Left ventricle myocardium inferior (tissue), 1 donor: ENCODE measurements around the gene HDAC4. TPM values are rescaled to one million over a fixed set of nuclear protein-coding genes. Genes with fewer than 3 reads are reported as not detected.
A peak's percentile ranks its signal among the peaks of the same experiment; 100 is the strongest.

Experiments
- DNase-seq: peaks from one replicate; pipeline ENCODE4 v3.0.0-alpha.2; 2020
- H3K27ac ChIP-seq: fragments of 200-600 bp; replicated peaks from 2 replicates; pipeline ENCODE4 v1.8.0; 2021
- H3K27me3 ChIP-seq: fragments of 200-600 bp; 2 replicates; pipeline ENCODE4 v1.8.0; 2021; ENCODE audit warnings: low read depth
- H3K36me3 ChIP-seq: fragments of 200-600 bp; 2 replicates; pipeline ENCODE4 v1.8.0; 2021
- H3K4me1 ChIP-seq: fragments of 200-600 bp; 2 replicates; pipeline ENCODE4 v1.8.0; 2021
- H3K4me3 ChIP-seq: fragments of 200-600 bp; 2 replicates; pipeline ENCODE4 v1.8.0; 2021; ENCODE audit warnings: mild to moderate bottlenecking, moderate library complexity
- H3K9me3 ChIP-seq: fragments of 200-600 bp; replicated peaks from 2 replicates; pipeline ENCODE4 v1.8.0; 2021
- intact Hi-C: fragments of 100-400 bp; cut with micrococcal nuclease; formaldehyde crosslinking; loops from one replicate; pipeline ENCODE4 v1.11.0; 2022
- total RNA-seq: library from RNA; stranded (reverse); fragmentation: NEBNext Ultra II Directional; extraction: Animal tissue kit (Norgen Biotek cat#: 25700); gene quantifications from one replicate; pipeline ENCODE4 v1.2.1, GENCODE V29; 2021
- TF ChIP-seq, protein P1 (sequence below): fragments of 200-600 bp; IDR thresholded peaks from 2 replicates; pipeline ENCODE4 v1.8.0; 2021; ENCODE audit warnings: antibody characterized with exemption, mild to moderate bottlenecking, borderline replicate concordance
- donor health status: DM: no; HTN: yes; CAD: no; lungs with severe emphysema.

Gene HDAC4
- total RNA-seq, 1 donor from 2014 or later: 23.9 TPM

DNA sequence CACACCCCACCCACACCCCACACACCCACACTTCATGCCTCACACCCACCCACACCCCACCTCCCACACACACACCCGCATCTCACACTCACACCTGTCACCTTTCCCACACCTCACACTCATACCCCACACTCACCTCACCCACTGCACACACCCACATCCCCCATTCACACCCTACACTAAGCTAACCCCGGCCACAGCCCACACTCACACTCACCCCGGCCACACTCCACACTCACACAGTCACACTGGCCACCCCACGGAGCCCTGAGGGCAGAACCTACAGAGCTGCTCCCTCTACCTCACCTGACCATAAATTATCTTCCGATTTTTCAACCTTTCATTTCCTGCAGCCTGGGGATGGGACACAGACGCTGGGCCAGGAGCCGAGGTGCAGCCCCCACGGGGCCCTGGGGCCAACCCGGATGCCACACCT is 241.3 kb downstream of the HDAC4 start:
- H3K36me3 ChIP-seq: peaks cover 69% of the 10 kb centered on the region
- H3K27ac ChIP-seq: no peak overlapping the region

DNA sequence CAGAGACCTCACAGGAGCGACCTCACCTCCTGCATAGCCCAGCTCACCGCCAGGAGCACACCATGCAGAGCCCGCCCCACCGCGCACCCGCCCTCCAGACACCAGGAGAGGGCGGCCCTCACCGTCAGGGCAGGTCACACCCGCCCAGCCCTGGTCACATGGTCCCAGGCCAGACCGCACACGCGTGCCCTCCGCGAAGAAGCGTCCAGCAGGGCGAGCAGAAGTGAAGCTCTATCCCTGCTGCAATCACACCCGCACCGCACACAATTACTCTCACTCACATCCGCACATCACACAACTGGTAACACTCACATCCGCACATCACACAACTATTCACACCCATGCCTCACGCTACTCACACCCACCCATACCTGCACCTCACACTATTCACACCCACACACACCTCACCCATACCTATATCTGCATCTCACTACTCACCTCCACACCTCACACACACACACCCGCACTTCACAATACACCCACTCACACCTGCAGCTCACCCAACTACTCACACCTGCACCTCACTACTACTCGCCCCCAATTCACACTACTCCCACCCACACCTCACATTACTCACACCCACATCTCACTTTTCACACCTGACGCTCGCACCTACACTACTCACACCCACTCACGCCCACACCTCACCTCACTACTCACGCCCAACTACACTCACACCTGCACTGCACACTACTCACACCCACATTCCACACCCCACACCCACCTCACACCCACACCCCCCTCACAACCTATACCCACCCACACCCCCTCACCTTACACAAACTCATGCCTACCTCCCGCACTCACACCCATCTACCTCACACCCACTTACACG is 242.0 kb downstream of the HDAC4 start:
- intact Hi-C loops: no loop called here
- Histone ChIP-seq H3K4me3 (no peak overlapping the region), H3K27me3 (no peaks in the 10 kb centered on the region), H3K4me1 (peaks cover 16% of the 10 kb centered on the region), H3K36me3 (peaks cover 74% of the 10 kb centered on the region), H3K27ac (no peak overlapping the region), H3K9me3 (no peaks in the 10 kb centered on the region)
- TF ChIP-seq, protein P1, sequence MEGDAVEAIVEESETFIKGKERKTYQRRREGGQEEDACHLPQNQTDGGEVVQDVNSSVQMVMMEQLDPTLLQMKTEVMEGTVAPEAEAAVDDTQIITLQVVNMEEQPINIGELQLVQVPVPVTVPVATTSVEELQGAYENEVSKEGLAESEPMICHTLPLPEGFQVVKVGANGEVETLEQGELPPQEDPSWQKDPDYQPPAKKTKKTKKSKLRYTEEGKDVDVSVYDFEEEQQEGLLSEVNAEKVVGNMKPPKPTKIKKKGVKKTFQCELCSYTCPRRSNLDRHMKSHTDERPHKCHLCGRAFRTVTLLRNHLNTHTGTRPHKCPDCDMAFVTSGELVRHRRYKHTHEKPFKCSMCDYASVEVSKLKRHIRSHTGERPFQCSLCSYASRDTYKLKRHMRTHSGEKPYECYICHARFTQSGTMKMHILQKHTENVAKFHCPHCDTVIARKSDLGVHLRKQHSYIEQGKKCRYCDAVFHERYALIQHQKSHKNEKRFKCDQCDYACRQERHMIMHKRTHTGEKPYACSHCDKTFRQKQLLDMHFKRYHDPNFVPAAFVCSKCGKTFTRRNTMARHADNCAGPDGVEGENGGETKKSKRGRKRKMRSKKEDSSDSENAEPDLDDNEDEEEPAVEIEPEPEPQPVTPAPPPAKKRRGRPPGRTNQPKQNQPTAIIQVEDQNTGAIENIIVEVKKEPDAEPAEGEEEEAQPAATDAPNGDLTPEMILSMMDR: no peak
- DNase-seq: peak; percentile 8

More for the DNA sequence above, 241.3 kb downstream of the HDAC4 start:
- DNase-seq: peak; percentile 7
- H3K4me1 ChIP-seq: peaks cover 16% of the 10 kb centered on the region
- TF ChIP-seq, protein P1: no peak
- intact Hi-C loops: no loop called here
- H3K4me3 ChIP-seq: no peak overlapping the region
- no peaks in the 10 kb centered on the region for H3K27me3 ChIP-seq
- H3K9me3 ChIP-seq: no peaks in the 10 kb centered on the region

DNA sequence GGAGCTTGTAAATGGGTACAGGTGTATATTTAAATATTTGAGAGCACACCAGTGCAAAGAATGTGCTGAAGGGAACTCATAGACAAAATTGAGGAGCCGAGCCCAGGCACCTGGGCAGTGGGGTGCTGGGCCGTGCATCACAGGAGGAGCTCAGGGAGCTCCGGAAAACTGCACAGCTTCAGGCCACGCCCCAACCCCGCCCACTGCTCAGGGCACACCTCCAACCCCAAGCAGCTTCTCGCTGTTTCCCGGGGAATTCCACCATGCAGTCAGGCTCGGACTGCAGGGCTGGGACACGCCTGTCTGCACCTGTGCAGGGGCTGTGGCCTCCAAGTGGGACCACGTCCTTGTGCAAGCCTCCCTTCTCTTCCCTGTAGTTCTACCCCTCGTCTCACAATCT is 243.0 kb downstream of the HDAC4 start:
- intact Hi-C loops: no loop called here
- no peak overlapping the region for H3K4me3 ChIP-seq
- H3K36me3 ChIP-seq: peaks cover 72% of the 10 kb centered on the region
- no peaks in the 10 kb centered on the region for H3K27me3 ChIP-seq
- TF ChIP-seq, protein P1: no peak
- H3K9me3 ChIP-seq: no peaks in the 10 kb centered on the region
- H3K27ac ChIP-seq: no peak overlapping the region
- DNase-seq: peak; percentile 18
- H3K4me1 ChIP-seq: peaks cover 18% of the 10 kb centered on the region

DNA sequence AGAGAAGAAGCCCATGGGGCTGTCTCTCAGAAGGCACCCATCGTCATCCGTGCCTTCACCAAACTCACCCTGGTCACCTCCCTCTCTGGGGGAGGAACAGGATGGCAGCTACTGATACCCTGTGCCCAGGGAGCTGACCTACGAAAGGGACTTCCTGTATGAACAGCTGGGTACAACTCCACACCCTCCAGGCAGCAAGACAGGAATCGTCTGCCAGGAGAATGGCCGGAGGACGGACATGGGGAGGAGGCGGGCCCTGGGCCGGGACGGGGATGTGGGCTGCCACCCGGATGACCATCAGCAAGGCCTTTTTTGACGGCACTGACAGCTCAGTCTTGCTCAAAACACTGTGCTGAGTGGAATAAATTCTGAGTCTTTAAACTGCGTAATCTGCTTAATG is 243.6 kb downstream of the HDAC4 start:
- DNase-seq: peak; percentile 8
- intact Hi-C loops: no loop called here
- Histone ChIP-seq H3K4me3 (no peak overlapping the region), H3K9me3 (no peaks in the 10 kb centered on the region), H3K27me3 (no peaks in the 10 kb centered on the region), H3K4me1 (peaks cover 23% of the 10 kb centered on the region), H3K27ac (no peak overlapping the region), H3K36me3 (peaks cover 67% of the 10 kb centered on the region)
- TF ChIP-seq, protein P1: no peak

DNA sequence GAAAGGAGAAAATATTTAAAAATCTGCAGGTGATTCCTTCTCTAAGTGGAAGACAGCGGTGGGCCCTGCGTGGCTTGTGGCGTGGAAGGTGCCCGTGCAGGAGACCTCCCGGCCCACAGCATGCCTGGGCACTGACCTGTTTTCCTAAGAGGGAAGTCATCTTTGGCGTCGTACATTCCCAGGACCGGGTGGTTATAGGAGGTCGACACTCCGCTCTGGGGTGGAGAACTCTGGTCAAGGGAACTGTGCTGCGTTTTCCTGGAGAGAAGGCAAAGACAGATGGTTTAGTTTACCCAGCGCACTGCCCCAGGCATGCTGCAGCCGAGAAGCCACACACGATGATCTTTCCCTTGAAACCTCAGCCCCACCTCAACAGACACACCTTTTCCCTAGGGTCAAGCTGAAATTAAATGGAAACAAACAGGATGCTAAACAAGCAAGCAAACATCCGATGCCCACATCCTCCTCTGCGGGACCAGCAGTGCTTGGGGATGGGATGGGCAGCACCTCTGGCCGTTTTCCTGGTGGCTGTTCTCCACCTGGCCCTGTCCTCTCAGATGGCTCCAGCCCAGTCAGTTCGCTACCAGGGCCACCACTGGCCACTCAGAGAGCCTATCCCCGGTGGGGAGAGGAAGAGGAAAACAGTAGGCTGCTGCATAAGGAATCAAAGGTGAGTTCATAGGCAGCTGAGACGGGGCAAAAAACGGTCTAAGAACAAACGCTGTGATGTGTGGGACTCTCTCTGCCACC is 244.1 kb downstream of the HDAC4 start:
- H3K27me3 ChIP-seq: no peaks in the 10 kb centered on the region
- no peaks in the 10 kb centered on the region for H3K9me3 ChIP-seq
- DNase-seq: peak; percentile 7
- intact Hi-C loops: no loop called here
- TF ChIP-seq, protein P1: no peak
- H3K36me3 ChIP-seq: peaks cover 61% of the 10 kb centered on the region
- H3K27ac ChIP-seq: no peak overlapping the region
- H3K4me1 ChIP-seq: peaks cover 28% of the 10 kb centered on the region
- H3K4me3 ChIP-seq: no peak overlapping the region
